Liver (tissue), 9 donors: ENCODE results near the gene PARD3B. TPM values are rescaled to one million over a fixed set of nuclear protein-coding genes. Genes with fewer than 3 reads are reported as not detected.
"Not testable (repeated sequence)": the region's sequence is repeated elsewhere in the genome, so short reads cannot be mapped to it uniquely, and the experiment has no call there.

Experiments used
- DNase-seq: peaks from one replicate; pipeline ENCODE4 v3.0.0-alpha.2; 2017; ENCODE audit warnings: low spot score
- H3K27ac ChIP-seq, 2 donors: one replicate each; pipeline ENCODE4 v1.7.0; 2013; ENCODE audit warnings: inconsistent platforms in 2 of 2, low read length in 2 of 2, control low read depth in 1 of 2, low read depth in 1 of 2, mild to moderate bottlenecking in 1 of 2
- H3K27me3 ChIP-seq, 4 donors: one replicate each; pipeline versions ENCODE4 v1.6.1 to v1.7.0; 2013; ENCODE audit warnings: low read length in 3 of 4, inconsistent platforms in 1 of 4, mild to moderate bottlenecking in 1 of 4, moderate library complexity in 1 of 4; ENCODE audit not compliant: control insufficient read depth in 4 of 4, insufficient read depth in 4 of 4
- H3K36me3 ChIP-seq, 4 donors: one replicate each; pipeline versions ENCODE4 v1.6.1 to v1.7.0; 2013; ENCODE audit warnings: low read length in 3 of 4, mild to moderate bottlenecking in 3 of 4, low read depth in 1 of 4, moderate library complexity in 1 of 4; ENCODE audit not compliant: control insufficient read depth in 4 of 4, insufficient read depth in 3 of 4
- H3K4me1 ChIP-seq, 4 donors: one replicate each; pipeline versions ENCODE4 v1.6.1 to v1.7.0; 2013; ENCODE audit warnings: low read length in 3 of 4, mild to moderate bottlenecking in 3 of 4, moderate library complexity in 1 of 4; ENCODE audit not compliant: control insufficient read depth in 4 of 4, insufficient read depth in 4 of 4
- H3K4me3 ChIP-seq, 3 donors: one replicate each; pipeline versions ENCODE4 v1.6.1 to v1.7.0; 2013; ENCODE audit warnings: low read length in 3 of 3, control low read depth in 1 of 3, low read depth in 1 of 3, mild to moderate bottlenecking in 1 of 3
- H3K9ac ChIP-seq, 2 donors: one replicate each; pipeline ENCODE4 v1.7.0; 2013; ENCODE audit warnings: low read length in 2 of 2, mild to moderate bottlenecking in 2 of 2, moderate library complexity in 2 of 2, control low read depth in 1 of 2, low read depth in 1 of 2
- H3K9me3 ChIP-seq, 4 donors: one replicate each; pipeline versions ENCODE4 v1.6.1 to v1.7.0; 2013; ENCODE audit warnings: low read length in 3 of 4; ENCODE audit not compliant: control insufficient read depth in 4 of 4
- EGR1 ChIP-seq, 2 donors: IDR thresholded peaks; 2 replicates each; pipeline ENCODE4 v1.6.1; 2016 to 2018; ENCODE audit warnings: antibody characterized with exemption in 2 of 2, low read depth in 2 of 2
- FOXA2 ChIP-seq: IDR thresholded peaks from 2 replicates; pipeline ENCODE4 v1.6.1; 2016; ENCODE audit warnings: antibody characterized with exemption
- HNF4A ChIP-seq, 2 donors: conservative IDR thresholded peaks; 2 replicates each; pipeline ENCODE4 v1.6.1; 2016; ENCODE audit warnings: antibody characterized with exemption in 2 of 2, mild to moderate bottlenecking in 2 of 2
- JUND ChIP-seq, 2 donors: IDR thresholded peaks; 2 replicates each; pipeline ENCODE4 v1.6.1; 2016; ENCODE audit warnings: antibody characterized with exemption in 2 of 2
- MAX ChIP-seq: IDR thresholded peaks from 2 replicates; pipeline ENCODE4 v1.6.1; 2016; ENCODE audit warnings: antibody characterized with exemption
- NR2F2 ChIP-seq: IDR thresholded peaks from 2 replicates; pipeline ENCODE4 v1.6.1; 2016; ENCODE audit warnings: antibody characterized with exemption
- SP1 ChIP-seq: IDR thresholded peaks from 2 replicates; pipeline ENCODE4 v1.6.1; 2018; ENCODE audit warnings: antibody characterized with exemption, mild to moderate bottlenecking
- YY1 ChIP-seq: IDR thresholded peaks from 2 replicates; pipeline ENCODE4 v1.6.1; 2016; ENCODE audit warnings: antibody characterized with exemption, mild to moderate bottlenecking
- WGBS: extraction: QIAGEN DNeasy Blood & Tissue Kit; methylation state at CpG from one replicate; pipeline ENCODE4 v1.1.7; 2013; 5-methylcytosine and 5-hydroxymethylcytosine counted together
- polyA plus RNA-seq, 2 donors: library from polyadenylated mRNA; stranded (reverse) in 1 of 2; unstranded in 1 of 2; fragments of 200-250 nt in 1 of 2; fragments of >200 nt in 1 of 2; fragmentation: Nextera tagmentation in 1 of 2; extraction: Ambion mirVana in 1 of 2; gene quantifications; one replicate each; pipeline versions ENCODE4 v1.2.1 to v1.2.3, GENCODE V29; 2013 to 2015
- total RNA-seq, 2 donors: library from RNA; depleted of rRNA; stranded (reverse); fragments of >200 nt; gene quantifications; one replicate each; pipeline ENCODE4 v1.2.3, GENCODE V29; 2014
- TF ChIP-seq, protein P1 (sequence below): IDR thresholded peaks from 2 replicates; pipeline ENCODE4 v1.6.1; 2016; ENCODE audit warnings: antibody characterized with exemption
- TF ChIP-seq, protein P2 (sequence below): fragments of 150-350 bp; IDR thresholded peaks from 2 replicates; pipeline ENCODE4 v1.5.1; 2017; ENCODE audit warnings: improper control_type of control experiment, low read depth, low read length; ENCODE audit not compliant: missing input control
- TF ChIP-seq, protein P3 (sequence below): IDR thresholded peaks from 2 replicates; pipeline ENCODE4 v1.6.1; 2016; ENCODE audit warnings: antibody characterized with exemption, mild to moderate bottlenecking
- donor health status: healthy.
- donor health status: healthy.
- donor health status: healthy.
- donor health status: healthy.
- donor health status: healthy.

Gene PARD3B
- total and polyA plus RNA-seq, 4 donors = 1.1 to 10.3 (median 3.7) TPM

DNA sequence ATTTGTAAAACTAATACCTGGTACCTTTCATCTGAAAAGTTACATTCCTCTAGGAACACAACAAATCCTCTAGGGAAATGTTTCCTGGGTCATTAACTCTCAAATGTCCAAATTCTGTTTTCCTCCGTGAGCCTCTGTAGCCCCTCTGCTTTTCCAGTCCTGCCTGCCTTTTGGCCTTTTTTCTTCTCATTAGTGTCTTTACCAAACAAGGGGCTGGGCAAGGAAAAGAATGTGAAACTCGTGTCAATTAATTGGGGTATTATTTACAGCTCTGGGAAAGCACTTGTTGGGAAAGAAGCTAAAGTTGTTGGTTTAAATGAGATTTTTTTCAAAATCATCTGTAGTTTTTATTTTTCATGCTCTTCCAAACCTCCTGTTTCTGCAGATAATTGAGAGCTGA lies 938.9 kb downstream of the PARD3B start (continued):
- TF ChIP-seq FOXA2 = no peak
- TF ChIP-seq, protein P1, sequence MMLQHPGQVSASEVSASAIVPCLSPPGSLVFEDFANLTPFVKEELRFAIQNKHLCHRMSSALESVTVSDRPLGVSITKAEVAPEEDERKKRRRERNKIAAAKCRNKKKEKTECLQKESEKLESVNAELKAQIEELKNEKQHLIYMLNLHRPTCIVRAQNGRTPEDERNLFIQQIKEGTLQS = no peak
- TF ChIP-seq SP1 = no peak
- no peak for TF ChIP-seq HNF4A (conservative IDR thresholded peaks at IDR 0.05)

DNA sequence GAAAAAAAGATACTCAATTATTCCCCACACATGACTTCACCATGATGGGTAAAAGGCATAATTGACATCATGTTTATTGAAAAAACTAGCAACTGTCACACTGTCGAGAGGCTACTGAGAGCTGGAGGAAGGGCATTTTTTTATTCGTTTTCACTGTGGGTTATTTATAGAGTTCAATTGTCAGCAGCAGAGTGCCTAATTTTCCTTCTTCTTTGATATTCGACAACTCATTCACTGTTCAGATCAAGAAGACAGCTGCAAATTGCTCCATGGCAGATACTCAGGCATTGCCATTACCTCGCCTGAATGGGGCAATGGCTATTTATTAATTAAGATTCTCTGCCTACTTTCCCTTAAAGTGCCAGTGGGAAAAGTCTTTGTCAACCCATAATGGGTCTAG lies 939.5 kb downstream of the PARD3B start:
- no peak for TF ChIP-seq JUND (IDR thresholded peaks at IDR 0.05)
- no peak for TF ChIP-seq MAX
- no peak for TF ChIP-seq FOXA2
- no peak for TF ChIP-seq NR2F2
- TF ChIP-seq, protein P2, sequence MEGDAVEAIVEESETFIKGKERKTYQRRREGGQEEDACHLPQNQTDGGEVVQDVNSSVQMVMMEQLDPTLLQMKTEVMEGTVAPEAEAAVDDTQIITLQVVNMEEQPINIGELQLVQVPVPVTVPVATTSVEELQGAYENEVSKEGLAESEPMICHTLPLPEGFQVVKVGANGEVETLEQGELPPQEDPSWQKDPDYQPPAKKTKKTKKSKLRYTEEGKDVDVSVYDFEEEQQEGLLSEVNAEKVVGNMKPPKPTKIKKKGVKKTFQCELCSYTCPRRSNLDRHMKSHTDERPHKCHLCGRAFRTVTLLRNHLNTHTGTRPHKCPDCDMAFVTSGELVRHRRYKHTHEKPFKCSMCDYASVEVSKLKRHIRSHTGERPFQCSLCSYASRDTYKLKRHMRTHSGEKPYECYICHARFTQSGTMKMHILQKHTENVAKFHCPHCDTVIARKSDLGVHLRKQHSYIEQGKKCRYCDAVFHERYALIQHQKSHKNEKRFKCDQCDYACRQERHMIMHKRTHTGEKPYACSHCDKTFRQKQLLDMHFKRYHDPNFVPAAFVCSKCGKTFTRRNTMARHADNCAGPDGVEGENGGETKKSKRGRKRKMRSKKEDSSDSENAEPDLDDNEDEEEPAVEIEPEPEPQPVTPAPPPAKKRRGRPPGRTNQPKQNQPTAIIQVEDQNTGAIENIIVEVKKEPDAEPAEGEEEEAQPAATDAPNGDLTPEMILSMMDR = no peak
- Histone ChIP-seq H3K4me3 (no peak overlapping the region), H3K27ac (no peak overlapping the region), H3K4me1 (no peaks in the 10 kb centered on the region), H3K9ac (no peak overlapping the region), H3K9me3 (no peaks in the 10 kb centered on the region), H3K36me3 (no peaks in the 10 kb centered on the region), H3K27me3 (no peaks in the 10 kb centered on the region)
- 87% methylated on average over 4 of the region's 4 CpGs for WGBS
- DNase-seq = no peak

- H3K9ac ChIP-seq, DNase-seq, H3K27me3 ChIP-seq, H3K36me3 ChIP-seq, H3K4me1 ChIP-seq, H3K9me3 ChIP-seq, H3K27ac ChIP-seq, H3K4me3 ChIP-seq: not testable (repeated sequence)
- WGBS = 99% methylated on average over 2 of the region's 2 CpGs
Observed at GRCh38 chr2:205493528-205493927, 948.3 kb downstream of the PARD3B start.

DNA sequence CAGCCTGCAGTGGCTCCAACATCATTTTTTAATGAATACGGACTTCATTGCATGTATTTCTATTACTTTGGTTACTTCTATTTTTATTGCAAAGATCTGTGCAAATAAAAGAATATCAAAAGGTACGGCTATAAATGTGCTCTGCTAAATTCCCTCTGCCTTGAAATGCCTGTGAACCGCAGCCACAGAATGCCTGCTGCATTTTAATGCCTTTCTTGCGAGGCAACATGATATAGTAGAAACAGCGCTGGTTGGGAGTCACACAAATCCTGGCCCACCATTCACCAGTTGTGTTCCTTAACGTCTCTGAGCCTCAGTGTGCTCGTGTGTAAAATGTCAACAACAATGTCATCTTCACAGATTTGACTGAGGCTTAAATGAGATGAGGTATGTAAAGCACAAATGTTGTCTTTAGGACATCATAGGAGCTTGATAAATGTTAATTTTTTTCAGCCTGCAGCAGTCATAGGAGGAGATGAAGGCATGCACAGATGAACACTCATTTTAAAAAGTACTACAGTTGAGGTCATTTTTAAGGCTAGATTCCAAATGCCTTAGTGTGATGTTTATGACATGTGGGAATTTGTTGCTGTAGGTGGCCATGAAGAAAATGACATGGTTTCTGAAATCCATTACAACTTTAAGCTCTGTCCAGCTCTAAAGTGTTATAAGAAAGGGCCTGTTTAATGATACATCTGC lies 949.4 kb downstream of the PARD3B start:
- Histone ChIP-seq H3K9me3 (no peaks in the 10 kb centered on the region), H3K4me3 (no peak overlapping the region), H3K4me1 (no peaks in the 10 kb centered on the region), H3K27ac (no peak overlapping the region), H3K36me3 (no peaks in the 10 kb centered on the region), H3K9ac (no peak overlapping the region), H3K27me3 (no peaks in the 10 kb centered on the region)
- TF ChIP-seq EGR1 (IDR thresholded peaks at IDR 0.05; ENCODE audit: low read depth in 2 of 2) (no peak), YY1 (no peak), JUND (IDR thresholded peaks at IDR 0.05) (no peak)
- TF ChIP-seq, protein P2 = no peak
- TF ChIP-seq, protein P3, sequence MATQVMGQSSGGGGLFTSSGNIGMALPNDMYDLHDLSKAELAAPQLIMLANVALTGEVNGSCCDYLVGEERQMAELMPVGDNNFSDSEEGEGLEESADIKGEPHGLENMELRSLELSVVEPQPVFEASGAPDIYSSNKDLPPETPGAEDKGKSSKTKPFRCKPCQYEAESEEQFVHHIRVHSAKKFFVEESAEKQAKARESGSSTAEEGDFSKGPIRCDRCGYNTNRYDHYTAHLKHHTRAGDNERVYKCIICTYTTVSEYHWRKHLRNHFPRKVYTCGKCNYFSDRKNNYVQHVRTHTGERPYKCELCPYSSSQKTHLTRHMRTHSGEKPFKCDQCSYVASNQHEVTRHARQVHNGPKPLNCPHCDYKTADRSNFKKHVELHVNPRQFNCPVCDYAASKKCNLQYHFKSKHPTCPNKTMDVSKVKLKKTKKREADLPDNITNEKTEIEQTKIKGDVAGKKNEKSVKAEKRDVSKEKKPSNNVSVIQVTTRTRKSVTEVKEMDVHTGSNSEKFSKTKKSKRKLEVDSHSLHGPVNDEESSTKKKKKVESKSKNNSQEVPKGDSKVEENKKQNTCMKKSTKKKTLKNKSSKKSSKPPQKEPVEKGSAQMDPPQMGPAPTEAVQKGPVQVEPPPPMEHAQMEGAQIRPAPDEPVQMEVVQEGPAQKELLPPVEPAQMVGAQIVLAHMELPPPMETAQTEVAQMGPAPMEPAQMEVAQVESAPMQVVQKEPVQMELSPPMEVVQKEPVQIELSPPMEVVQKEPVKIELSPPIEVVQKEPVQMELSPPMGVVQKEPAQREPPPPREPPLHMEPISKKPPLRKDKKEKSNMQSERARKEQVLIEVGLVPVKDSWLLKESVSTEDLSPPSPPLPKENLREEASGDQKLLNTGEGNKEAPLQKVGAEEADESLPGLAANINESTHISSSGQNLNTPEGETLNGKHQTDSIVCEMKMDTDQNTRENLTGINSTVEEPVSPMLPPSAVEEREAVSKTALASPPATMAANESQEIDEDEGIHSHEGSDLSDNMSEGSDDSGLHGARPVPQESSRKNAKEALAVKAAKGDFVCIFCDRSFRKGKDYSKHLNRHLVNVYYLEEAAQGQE = no peak
- 94% methylated on average over 7 of the region's 7 CpGs for WGBS
- no peak for DNase-seq
